ENCODE results near the gene KCNIP4.
"Not testable (repeated sequence)": the region's sequence is repeated elsewhere in the genome, so short reads cannot be mapped to it uniquely, and the experiment has no call there.

The KCNIP4 gene

DNA sequence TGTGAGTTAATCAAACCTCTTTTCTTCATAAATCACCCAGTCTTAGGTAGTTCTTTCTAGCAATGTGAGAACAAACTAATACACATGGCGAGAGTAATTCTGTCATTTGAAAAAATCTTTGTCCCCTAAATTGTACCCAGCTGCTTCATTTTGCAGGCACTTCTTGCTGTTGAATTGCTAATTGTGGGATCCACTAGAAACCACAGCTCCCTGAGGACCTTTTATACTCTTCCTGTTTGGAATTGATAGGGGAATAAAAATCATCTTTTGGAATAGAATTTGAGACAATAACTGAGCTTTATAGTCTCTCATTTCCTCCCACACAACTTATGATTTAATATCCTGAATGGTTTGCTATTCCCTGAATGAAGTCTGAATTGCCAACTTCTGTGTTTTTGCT is 1078.1 kb downstream of the KCNIP4 start:
- DNase-seq (ENCODE audit: low read depth, low spot score) = no peak

- no peak for DNase-seq (ENCODE audit: low read depth, low spot score)
These were observed 1080.5 kb downstream of the KCNIP4 start for GRCh38 chr4:20868108-20868507.

- DNase-seq (ENCODE audit: low read depth, low spot score) = no peak
These were observed 1087.7 kb downstream of the KCNIP4 start for GRCh38 chr4:20860878-20861277.

DNA sequence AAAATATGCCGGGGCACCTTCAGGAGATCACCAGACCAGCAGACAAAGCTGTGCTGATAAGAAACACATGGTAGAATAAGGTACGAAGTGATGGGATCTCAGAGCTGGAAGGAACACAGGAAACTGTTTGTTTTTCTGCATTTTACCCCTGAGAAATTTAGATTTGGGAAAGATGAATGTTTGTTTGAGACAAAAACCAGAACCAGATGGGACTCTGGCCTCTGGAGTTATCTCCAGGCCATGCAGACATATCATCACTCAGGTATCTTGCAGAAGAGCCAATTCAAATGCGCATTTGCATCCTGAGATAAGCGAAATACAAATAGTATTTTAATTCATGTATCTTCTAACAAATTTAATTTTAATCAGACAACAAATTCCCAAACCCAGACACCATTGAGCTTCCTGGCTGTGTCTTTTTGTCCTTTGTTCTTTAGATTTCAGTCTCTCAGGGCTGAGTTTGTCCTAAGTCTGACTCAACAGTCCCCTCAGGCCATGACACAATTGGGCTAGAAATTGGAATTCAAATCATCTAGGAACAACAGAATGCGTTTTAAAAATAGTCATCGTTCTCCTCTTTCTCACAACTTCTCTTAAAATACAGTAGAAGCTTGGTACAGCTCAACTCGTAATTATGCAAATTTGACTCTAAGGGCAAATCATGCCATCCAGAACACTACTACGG is 1089.3 kb downstream of the KCNIP4 start:
- DNase-seq (ENCODE audit: low read depth, low spot score) = no peak

GRCh38 chr4:20857081-20857480 is 1091.5 kb downstream of the KCNIP4 start:
- DNase-seq (ENCODE audit: low read depth, low spot score) = no peak

DNA sequence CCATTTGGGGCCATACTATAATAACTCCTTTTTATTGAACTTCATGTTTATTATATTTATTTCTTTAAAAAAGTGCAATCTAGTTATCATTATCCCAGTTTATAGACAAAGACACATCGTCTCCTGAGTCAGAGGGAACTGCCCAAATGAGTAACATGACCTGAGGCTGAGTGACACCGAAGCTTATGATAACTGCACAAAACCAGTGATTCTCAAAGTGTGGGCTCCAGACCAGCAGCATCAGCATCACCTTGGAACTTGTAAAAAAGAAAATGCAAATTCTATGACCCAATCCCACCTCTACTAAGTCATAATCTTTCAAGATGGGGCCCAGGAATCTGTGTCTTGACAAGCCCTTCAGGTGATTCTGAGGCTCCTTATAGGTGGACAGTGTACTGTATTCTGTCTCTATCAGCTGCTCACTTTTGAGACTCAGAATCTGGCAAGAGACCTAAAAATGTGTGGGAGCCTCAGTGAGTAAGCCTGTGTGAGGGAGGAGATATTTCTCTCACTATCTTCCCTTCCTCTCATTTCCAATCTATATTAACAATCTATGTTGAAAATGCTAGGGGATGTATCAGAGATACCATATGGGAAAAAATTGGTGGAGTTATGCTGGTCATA is 1101.3 kb downstream of the KCNIP4 start:
- DNase-seq (ENCODE audit: low read depth, low spot score) = no peak

DNA sequence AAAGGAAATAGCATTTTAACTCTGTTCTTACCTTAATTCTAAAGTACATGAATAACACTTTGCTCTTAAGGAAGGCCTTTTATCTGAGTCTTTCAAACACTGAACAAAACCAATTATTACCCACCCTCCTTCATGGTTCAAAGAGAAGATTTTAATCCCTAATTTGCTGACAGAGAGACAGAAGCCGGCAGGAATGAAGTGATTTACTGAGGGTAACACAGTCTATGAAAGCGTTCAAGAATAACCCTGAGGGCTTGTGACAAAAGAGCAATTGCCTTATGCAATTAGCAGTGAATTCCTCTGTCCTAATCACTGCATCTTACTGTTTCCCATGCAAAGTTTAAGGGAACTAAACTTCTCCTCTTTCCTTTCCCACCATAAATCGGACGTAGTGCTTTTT is 1104.3 kb downstream of the KCNIP4 start:
- no peak for DNase-seq (ENCODE audit: low read depth, low spot score)

- DNase-seq (ENCODE audit: low read depth, low spot score) = no peak
These were observed 1107.9 kb downstream of the KCNIP4 start for GRCh38 chr4:20840648-20841190.

GRCh38 chr4:20839957-20840356 is 1108.6 kb downstream of the KCNIP4 start:
- DNase-seq (ENCODE audit: low read depth, low spot score) = no peak

- no peak for DNase-seq (ENCODE audit: low read depth, low spot score)
These were observed 1110.1 kb downstream of the KCNIP4 start for GRCh38 chr4:20838476-20838875.

DNA sequence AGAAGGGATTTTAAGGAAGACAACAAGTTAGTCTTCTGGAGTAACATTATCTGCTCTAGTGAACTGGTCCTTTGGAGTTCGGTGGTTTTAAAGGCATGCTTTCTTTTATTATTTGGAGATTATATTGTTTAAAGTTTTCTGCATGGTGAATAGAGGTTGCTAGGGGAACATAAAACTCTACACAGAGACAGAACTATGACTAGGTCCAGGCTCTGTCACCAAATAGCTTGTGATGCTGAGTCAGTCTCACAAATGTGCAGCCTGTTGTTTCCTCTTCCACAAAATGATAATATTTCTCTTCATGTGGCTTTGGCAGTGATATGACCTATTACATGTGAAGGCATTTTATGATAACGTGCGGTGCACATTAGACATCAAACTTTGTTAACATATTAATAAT is 1115.7 kb downstream of the KCNIP4 start:
- DNase-seq (ENCODE audit: low read depth, low spot score) = no peak

- no peak for DNase-seq (ENCODE audit: low read depth, low spot score)
These were observed 1116.8 kb downstream of the KCNIP4 start for GRCh38 chr4:20831746-20832145.

- no peak for DNase-seq (ENCODE audit: low read depth, low spot score)
These were observed 1118.8 kb downstream of the KCNIP4 start for GRCh38 chr4:20829617-20830357.

- no peak for DNase-seq (ENCODE audit: low read depth, low spot score)
These were observed 1123.1 kb downstream of the KCNIP4 start for GRCh38 chr4:20825505-20825904.

- no peak for DNase-seq (ENCODE audit: low read depth, low spot score)
These were observed 1132.3 kb downstream of the KCNIP4 start for GRCh38 chr4:20816287-20816686.

- DNase-seq (ENCODE audit: low read depth, low spot score) = no peak
These were observed 1134.9 kb downstream of the KCNIP4 start for GRCh38 chr4:20813700-20814099.

DNA sequence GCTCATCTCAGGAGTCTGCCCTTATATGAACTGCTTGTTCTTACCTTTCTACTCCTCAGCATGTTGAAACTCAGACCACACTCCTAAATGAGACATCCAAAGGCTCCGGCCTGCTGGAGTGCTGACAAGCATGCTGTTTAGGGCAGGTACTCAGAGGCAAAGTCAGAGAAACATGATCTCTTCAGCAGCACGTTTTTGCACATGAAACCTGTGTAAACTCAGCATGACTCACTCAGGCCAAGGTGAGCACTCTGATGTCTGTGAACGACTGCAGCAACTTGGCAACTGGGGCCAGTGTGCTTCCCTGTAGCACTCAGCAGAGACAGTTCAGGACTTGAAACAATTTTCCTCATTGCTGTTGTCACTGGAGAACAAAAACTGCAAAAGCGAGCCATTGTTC is 1138.8 kb downstream of the KCNIP4 start:
- no peak for DNase-seq (ENCODE audit: low read depth, low spot score)

DNA sequence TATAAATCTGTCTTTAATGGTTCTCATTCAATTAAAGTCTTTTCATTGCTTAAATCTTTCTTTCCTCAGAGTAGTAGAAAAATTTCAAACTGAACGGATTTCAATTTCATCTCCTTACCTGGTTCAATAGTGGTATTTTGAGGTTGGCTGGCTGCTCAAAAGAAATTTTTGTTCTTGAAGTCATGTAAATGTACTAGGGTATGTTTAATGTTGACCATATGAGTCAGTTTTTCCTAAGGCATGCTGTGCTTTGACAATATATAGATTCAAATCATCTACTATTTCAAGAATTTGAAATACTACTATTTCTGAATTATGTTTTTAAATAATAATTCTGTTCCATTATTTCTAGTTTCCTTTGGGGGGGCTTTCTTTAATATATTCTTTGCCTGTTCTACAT is 1142.9 kb downstream of the KCNIP4 start:
- no peak for DNase-seq (ENCODE audit: low read depth, low spot score)

GRCh38 chr4:20787940-20788665 is 1160.5 kb downstream of the KCNIP4 start:
- DNase-seq (ENCODE audit: low read depth, low spot score) = no peak

GRCh38 chr4:20783134-20783533 is 1165.4 kb downstream of the KCNIP4 start:
- DNase-seq (ENCODE audit: low read depth, low spot score) = not testable (repeated sequence)

DNA sequence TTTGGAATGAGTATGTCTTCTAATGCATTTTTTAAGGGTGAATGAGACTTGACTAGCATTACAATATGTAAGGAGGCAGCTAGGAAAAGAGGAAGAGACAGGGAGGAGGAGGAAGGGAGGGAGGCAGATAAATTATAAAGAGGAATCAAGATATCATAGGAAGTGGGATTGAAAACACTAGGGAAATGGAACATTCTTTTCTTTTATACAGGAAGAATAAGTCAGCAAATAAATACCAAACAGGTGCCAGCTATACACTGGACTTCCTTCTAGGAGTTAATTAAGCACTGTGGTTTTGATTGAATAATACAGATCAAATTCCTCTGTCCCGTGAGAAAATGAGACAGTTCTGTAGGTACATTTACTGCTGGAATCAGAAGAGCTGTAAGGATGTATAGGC is 1169.7 kb downstream of the KCNIP4 start:
- DNase-seq (ENCODE audit: low read depth, low spot score) = no peak
